ENCODE results near the gene MAN2A1.

MAN2A1 gene

GRCh38 chr5:109682383-109682782 lies 7.3 kb upstream of the MAN2A1 start:
- DNase-seq, result no peak

GRCh38 chr5:109685916-109686315 lies 3.8 kb upstream of the MAN2A1 start:
- no peak for DNase-seq

- DNase-seq, result no peak
Measured at GRCh38 chr5:109688630-109688969, 1.1 kb upstream of the MAN2A1 start.

GRCh38 chr5:109688970-109689739 lies 572 bp upstream of the MAN2A1 start:
- DNase-seq, result peak; percentile 71

GRCh38 chr5:109690242-109690974 lies 681 bp downstream of the MAN2A1 start:
- peak; percentile 33 for DNase-seq

- DNase-seq, result peak; percentile 10
Measured at GRCh38 chr5:109690975-109691574, 1.3 kb downstream of the MAN2A1 start.

GRCh38 chr5:109691996-109692395 lies 2.3 kb downstream of the MAN2A1 start:
- DNase-seq, result no peak

GRCh38 chr5:109692852-109693251 lies 3.1 kb downstream of the MAN2A1 start:
- no peak for DNase-seq

- DNase-seq, result no peak
Measured at GRCh38 chr5:109693535-109694400, 4.0 kb downstream of the MAN2A1 start.

- DNase-seq, result no peak
Measured at GRCh38 chr5:109694451-109694891, 4.7 kb downstream of the MAN2A1 start.

GRCh38 chr5:109695005-109695926 lies 5.5 kb downstream of the MAN2A1 start:
- no peak for DNase-seq

GRCh38 chr5:109697339-109697738 lies 7.6 kb downstream of the MAN2A1 start:
- DNase-seq, result no peak

- DNase-seq, result no peak
Measured at GRCh38 chr5:109700516-109701153, 10.9 kb downstream of the MAN2A1 start.

GRCh38 chr5:109701252-109701651 lies 11.5 kb downstream of the MAN2A1 start:
- DNase-seq, result no peak

GRCh38 chr5:109701792-109702191 lies 12.1 kb downstream of the MAN2A1 start:
- DNase-seq, result no peak

- no peak for DNase-seq
Measured at GRCh38 chr5:109703166-109703565, 13.4 kb downstream of the MAN2A1 start.

- no peak for DNase-seq
Measured at GRCh38 chr5:109703829-109704228, 14.1 kb downstream of the MAN2A1 start.

- no peak for DNase-seq
Measured at GRCh38 chr5:109704282-109704952, 14.7 kb downstream of the MAN2A1 start.

GRCh38 chr5:109705596-109705995 lies 15.9 kb downstream of the MAN2A1 start:
- no peak for DNase-seq

- no peak for DNase-seq
Measured at GRCh38 chr5:109706095-109706494, 16.4 kb downstream of the MAN2A1 start.

GRCh38 chr5:109707531-109707930 lies 17.8 kb downstream of the MAN2A1 start:
- DNase-seq, result no peak
